BLaER1 treated with 17β-estradiol and CSF1 and Interleukin-3, amounts not matched to agents 10 nM and 100 nM (cell line): ENCODE results near the gene PLA2G2C.
A peak's percentile ranks its signal among the peaks of the same experiment; 100 is the strongest.

ENCODE experiments used
- H3K27ac ChIP-seq, 11 experiments: shearing (Covaris generic); formaldehyde crosslinking; 2 replicates each; pipeline ENCODE4 v1.8.1; 2022
- H3K27me3 ChIP-seq, 11 experiments: shearing (Covaris generic); formaldehyde crosslinking; 2 replicates each; pipeline ENCODE4 v1.8.1; 2022
- H3K36me3 ChIP-seq, 11 experiments: shearing (Covaris generic); formaldehyde crosslinking; 2 replicates each; pipeline ENCODE4 v1.8.1; 2022
- H3K4me1 ChIP-seq, 10 experiments: shearing (Covaris generic); formaldehyde crosslinking; 2 replicates each; pipeline ENCODE4 v1.8.1; 2022
- H3K4me2 ChIP-seq, 11 experiments: shearing (Covaris generic); formaldehyde crosslinking; 2 replicates each; pipeline ENCODE4 v1.8.1; 2022
- H3K4me3 ChIP-seq, 10 experiments: shearing (Covaris generic); formaldehyde crosslinking; 2 replicates each; pipeline ENCODE4 v1.8.1; 2022
- H3K9ac ChIP-seq, 11 experiments: shearing (Covaris generic); formaldehyde crosslinking; 2 replicates each; pipeline ENCODE4 v1.8.1; 2022
- H3K9me3 ChIP-seq, 11 experiments: shearing (Covaris generic); formaldehyde crosslinking; replicated peaks in 1 of 11; 2 replicates each; pipeline ENCODE4 v1.8.1; 2022
- H4K20me1 ChIP-seq, 11 experiments: shearing (Covaris generic); formaldehyde crosslinking; 2 replicates each; pipeline ENCODE4 v1.8.1; 2022
- Cebpa-rat ChIP-seq, 11 experiments: shearing (Covaris generic); IDR thresholded peaks; 2 replicates each; pipeline ENCODE4 v1.8.1; 2022

Gene PLA2G2C

GRCh38 chr1:20126806-20127440 is 59.4 kb downstream of the PLA2G2C start:
- Histone ChIP-seq H3K36me3 (no peaks in the 10 kb centered on the region), H4K20me1 (no peaks in the 10 kb centered on the region), H3K9me3 (peaks cover 13 to 40% (median 23%) of the 10 kb centered on the region in 11 experiments; a peak in 18 of 22 replicates), H3K27ac (peak overlapping the region in 7 of 11 experiments; percentile 18 to 62 (median 39); a peak in 11 of 22 replicates), H3K4me3 (no peak overlapping the region), H3K4me1 (peaks cover 0 to 74% (median 28%) of the 10 kb centered on the region in 10 experiments; a peak in 11 of 20 replicates), H3K4me2 (peak overlapping the region in 8 of 11 experiments; percentile 17 to 87 (median 53); a peak in 13 of 22 replicates), H3K9ac (no peak overlapping the region; a peak in 1 of 22 replicates), H3K27me3 (no peaks in the 10 kb centered on the region)
- no peak for TF ChIP-seq Cebpa-rat (IDR thresholded peaks at IDR 0.05)

- Histone ChIP-seq H3K4me3 (no peak overlapping the region), H4K20me1 (no peaks in the 10 kb centered on the region), H3K27ac (peak overlapping the region in 4 of 11 experiments; percentile 45 to 58 (median 55); a peak in 5 of 22 replicates), H3K9me3 (peaks cover 13 to 40% (median 23%) of the 10 kb centered on the region in 11 experiments; a peak in 18 of 22 replicates), H3K4me1 (peaks cover 0 to 73% (median 24%) of the 10 kb centered on the region in 10 experiments; a peak in 11 of 20 replicates), H3K9ac (peak overlapping the region in 1 of 11 experiments; percentile 9; a peak in 1 of 22 replicates), H3K4me2 (peak overlapping the region in 3 of 11 experiments; percentile 76 to 87 (median 79); a peak in 6 of 22 replicates), H3K27me3 (no peaks in the 10 kb centered on the region), H3K36me3 (no peaks in the 10 kb centered on the region)
- TF ChIP-seq Cebpa-rat (IDR thresholded peaks at IDR 0.05), result no peak
Measured at GRCh38 chr1:20126041-20126805, 60.1 kb downstream of the PLA2G2C start.

GRCh38 chr1:20125100-20125499 is 61.2 kb downstream of the PLA2G2C start:
- Histone ChIP-seq H4K20me1 (no peaks in the 10 kb centered on the region), H3K27me3 (no peaks in the 10 kb centered on the region), H3K4me3 (no peak overlapping the region), H3K27ac (peak overlapping the region in 1 of 11 experiments; percentile 58; a peak in 1 of 22 replicates), H3K9me3 (peaks cover 9 to 34% (median 20%) of the 10 kb centered on the region in 11 experiments; a peak in 17 of 22 replicates), H3K36me3 (no peaks in the 10 kb centered on the region), H3K4me2 (peak overlapping the region in 4 of 11 experiments; percentile 7 to 87 (median 78); a peak in 7 of 22 replicates), H3K9ac (no peak overlapping the region), H3K4me1 (peaks cover under 1 to 83% (median 26%) of the 10 kb centered on the region in 10 experiments; a peak in 16 of 20 replicates)
- no peak for TF ChIP-seq Cebpa-rat (IDR thresholded peaks at IDR 0.05)

- Histone ChIP-seq H3K4me2 (peak overlapping the region in 5 of 11 experiments; percentile 7 to 87 (median 76); a peak in 8 of 22 replicates), H3K27me3 (no peaks in the 10 kb centered on the region)
- no peak for TF ChIP-seq Cebpa-rat (IDR thresholded peaks at IDR 0.05)
Measured at GRCh38 chr1:20124456-20125057, 61.8 kb downstream of the PLA2G2C start.

GRCh38 chr1:20123722-20124455 is 62.4 kb downstream of the PLA2G2C start:
- Histone ChIP-seq H3K36me3 (no peaks in the 10 kb centered on the region), H3K27me3 (no peaks in the 10 kb centered on the region), H3K9me3 (peaks cover 0 to 23% (median 11%) of the 10 kb centered on the region in 11 experiments; a peak in 15 of 22 replicates), H3K4me2 (peak overlapping the region in 5 of 11 experiments; percentile 7 to 87 (median 76); a peak in 7 of 22 replicates), H3K4me1 (peaks cover 10 to 93% (median 37%) of the 10 kb centered on the region in 10 experiments), H3K4me3 (no peak overlapping the region), H4K20me1 (no peaks in the 10 kb centered on the region), H3K27ac (peak overlapping the region in 2 of 11 experiments; percentile 35 to 46; a peak in 4 of 22 replicates), H3K9ac (no peak overlapping the region)
- no peak for TF ChIP-seq Cebpa-rat (IDR thresholded peaks at IDR 0.05)

More at GRCh38 chr1:20124456-20125057, 61.8 kb downstream of the PLA2G2C start:
- peaks cover 6 to 89% (median 32%) of the 10 kb centered on the region in 10 experiments for H3K4me1 ChIP-seq
- no peaks in the 10 kb centered on the region for H3K36me3 ChIP-seq
- H3K27ac ChIP-seq, result peak overlapping the region in 2 of 11 experiments; percentile 35 to 46; a peak in 2 of 22 replicates
- H4K20me1 ChIP-seq, result no peaks in the 10 kb centered on the region
- no peak overlapping the region for H3K4me3 ChIP-seq
- peaks cover 6 to 29% (median 17%) of the 10 kb centered on the region in 11 experiments; a peak in 17 of 22 replicates for H3K9me3 ChIP-seq
- no peak overlapping the region for H3K9ac ChIP-seq

GRCh38 chr1:20120796-20121195 is 65.5 kb downstream of the PLA2G2C start:
- no peaks in the 10 kb centered on the region for H3K36me3 ChIP-seq
- H3K9ac ChIP-seq, result no peak overlapping the region
- no peaks in the 10 kb centered on the region for H3K27me3 ChIP-seq
- TF ChIP-seq Cebpa-rat (IDR thresholded peaks at IDR 0.05), result no peak
- H3K4me1 ChIP-seq, result peaks cover 10 to 67% (median 25%) of the 10 kb centered on the region in 10 experiments
- peak overlapping the region in 1 of 11 experiments; percentile 27; a peak in 1 of 22 replicates for H3K4me2 ChIP-seq
- H4K20me1 ChIP-seq, result no peaks in the 10 kb centered on the region
- H3K27ac ChIP-seq, result no peak overlapping the region; a peak in 1 of 22 replicates
- no peak overlapping the region for H3K4me3 ChIP-seq
- H3K9me3 ChIP-seq, result no peaks in the 10 kb centered on the region

GRCh38 chr1:20119347-20119746 is 67.0 kb downstream of the PLA2G2C start, which contains the start of gene PLA2G2D:
PLA2G2D (minus strand) TSS chr1:20119536; CDS start chr1:20119498, 38 bp downstream.
- H3K9me3 ChIP-seq, result no peaks in the 10 kb centered on the region
- peaks cover 10 to 53% (median 22%) of the 10 kb centered on the region in 10 experiments for H3K4me1 ChIP-seq
- H3K4me2 ChIP-seq, result peak within 1 kb of the TSS; percentile 49 to 93 (median 69)
- H3K27me3 ChIP-seq, result no peaks in the 10 kb centered on the region
- H3K36me3 ChIP-seq, result no peaks in the 10 kb centered on the region
- H3K9ac ChIP-seq, result peak within 1 kb of the TSS in 9 of 11 experiments; percentile 29 to 70 (median 52); a peak in 11 of 22 replicates
- no peaks in the 10 kb centered on the region for H4K20me1 ChIP-seq
- no peak for TF ChIP-seq Cebpa-rat (IDR thresholded peaks at IDR 0.05)
- peak within 1 kb of the TSS in 10 of 11 experiments; percentile 48 to 75 (median 69); a peak in 18 of 22 replicates for H3K27ac ChIP-seq
- no peak within 1 kb of the TSS; a peak in 1 of 20 replicates for H3K4me3 ChIP-seq

- H3K36me3 ChIP-seq, result no peaks in the 10 kb centered on the region
- H3K27me3 ChIP-seq, result no peaks in the 10 kb centered on the region
- H3K9me3 ChIP-seq, result no peaks in the 10 kb centered on the region
- no peak overlapping the region for H3K9ac ChIP-seq
- H4K20me1 ChIP-seq, result no peaks in the 10 kb centered on the region
- no peak for TF ChIP-seq Cebpa-rat (IDR thresholded peaks at IDR 0.05)
- H3K4me3 ChIP-seq, result no peak overlapping the region
- H3K27ac ChIP-seq, result no peak overlapping the region
- peaks cover 10 to 36% (median 15%) of the 10 kb centered on the region in 10 experiments for H3K4me1 ChIP-seq
- no peak overlapping the region for H3K4me2 ChIP-seq
Measured at GRCh38 chr1:20117236-20117635, 69.1 kb downstream of the PLA2G2C start.
